Measurements from ENCODE around the gene MAGI2. TPM values are rescaled to one million over a fixed set of nuclear protein-coding genes. Genes with fewer than 3 reads are reported as not detected.

Gene MAGI2
- total RNA-seq, 1 experiment from 2014 or later: 0.22 TPM

DNA sequence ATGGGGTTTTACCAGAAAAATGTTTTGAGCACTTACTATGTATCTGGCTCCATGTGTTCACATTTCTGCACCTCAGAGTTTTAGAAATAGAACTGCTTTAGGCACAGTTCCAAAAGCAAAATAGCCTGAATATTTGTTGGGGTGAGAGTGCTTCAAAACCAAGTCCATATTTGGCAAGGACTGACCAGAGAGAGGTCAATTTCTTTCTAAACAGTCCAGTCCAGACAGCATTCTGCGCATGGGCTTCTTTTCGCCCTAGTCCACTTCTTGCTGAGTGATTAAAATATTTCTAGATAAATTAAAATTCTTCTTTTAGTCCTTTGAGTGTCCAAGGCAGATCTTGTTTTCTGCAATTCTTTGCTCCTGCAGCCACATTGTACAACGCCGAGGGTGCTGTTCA is 1227.9 kb downstream of the MAGI2 start:
- ChIA-PET CTCF (no interaction called here), RAD21 (ENCODE audit: low non-redundant PET in 1 of 2, low total read pairs in 2 of 2, uncharacterized antibody in 2 of 2, unreplicated experiment in 2 of 2) (no interaction called here), POLR2A (no interaction called here)
- no peak for ATAC-seq
- Histone ChIP-seq H3K4me2 (ENCODE audit: low read length) (no peak overlapping the region), H3K36me3 (ENCODE audit: control insufficient read depth in 1 of 2, insufficient read depth in 2 of 2, low read length in 2 of 2) (no peaks in the 10 kb centered on the region), H4K20me1 (ENCODE audit: insufficient read depth) (no peaks in the 10 kb centered on the region), H3K27ac (ENCODE audit: low read depth, low read length) (no peak overlapping the region), H3K9me2 (ENCODE audit: insufficient read depth) (no peaks in the 10 kb centered on the region), H2AFZ (ENCODE audit: low read depth, low read length, poor library complexity, severe bottlenecking) (no peak overlapping the region), H3K79me2 (ENCODE audit: insufficient read depth, low read length) (no peaks in the 10 kb centered on the region), H3K9me3 (ENCODE audit: control insufficient read depth in 1 of 2, insufficient read depth in 1 of 2, low read depth in 1 of 2, low read length in 2 of 2) (no peaks in the 10 kb centered on the region), H3K4me1 (ENCODE audit: control insufficient read depth in 1 of 2, insufficient read depth in 2 of 2, low read length in 2 of 2) (no peaks in the 10 kb centered on the region), H3K27me3 (ENCODE audit: insufficient read depth, low read length) (peaks cover 21% of the 10 kb centered on the region), H3K9ac (ENCODE audit: low read length) (no peak overlapping the region), H3K4me3 (replicated peaks in 1 of 2; ENCODE audit: low read depth in 1 of 2, low read length in 2 of 2) (no peak overlapping the region)
- TF ChIP-seq ZNF274 (IDR thresholded peaks at IDR 0.05; ENCODE audit: low read depth, low read length): no peak
- no peak for TF ChIP-seq SP1 (IDR thresholded peaks at IDR 0.05; ENCODE audit: low read depth)
- intact Hi-C loops (cut with micrococcal nuclease): no loop called here
- no TSS peak for BruUV-seq (replicated peaks)
- no peak for DNase-seq (ENCODE audit: low read depth, low spot score)

DNA sequence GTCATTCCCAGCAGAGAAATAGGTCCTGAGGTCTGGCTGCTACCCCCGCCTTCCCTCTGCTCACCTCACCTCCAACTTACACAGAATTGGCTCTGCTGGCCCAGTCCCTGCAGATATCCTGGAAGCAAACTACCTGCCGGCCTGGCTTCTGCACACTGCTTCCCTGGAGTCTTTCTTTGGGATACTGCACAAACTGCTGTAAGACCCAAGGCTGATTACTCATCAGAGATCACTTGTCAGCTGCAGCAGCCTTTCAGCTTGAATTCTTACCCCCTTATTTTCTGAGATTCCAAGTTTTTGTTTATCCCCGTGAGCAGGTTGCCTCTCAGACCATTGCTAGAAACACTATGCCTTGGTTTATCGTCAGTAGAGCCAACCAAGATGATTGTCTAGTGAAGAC is 1228.5 kb downstream of the MAGI2 start:
- CTCF ChIA-PET: no interaction called here
- intact Hi-C loops (cut with micrococcal nuclease): no loop called here

More for the DNA sequence above, 1228.5 kb downstream of the MAGI2 start:
- ChIA-PET POLR2A (no interaction called here), RAD21 (ENCODE audit: low non-redundant PET in 1 of 2, low total read pairs in 2 of 2, uncharacterized antibody in 2 of 2, unreplicated experiment in 2 of 2) (no interaction called here)
- ATAC-seq (no peak), DNase-seq (ENCODE audit: low read depth, low spot score) (no peak)
- Histone ChIP-seq H3K9me3 (ENCODE audit: control insufficient read depth in 1 of 2, insufficient read depth in 1 of 2, low read depth in 1 of 2, low read length in 2 of 2) (no peaks in the 10 kb centered on the region), H3K9ac (ENCODE audit: low read length) (no peak overlapping the region), H3K4me2 (ENCODE audit: low read length) (no peak overlapping the region), H3K9me2 (ENCODE audit: insufficient read depth) (no peaks in the 10 kb centered on the region), H4K20me1 (ENCODE audit: insufficient read depth) (no peaks in the 10 kb centered on the region), H2AFZ (ENCODE audit: low read depth, low read length, poor library complexity, severe bottlenecking) (no peak overlapping the region), H3K27ac (ENCODE audit: low read depth, low read length) (no peak overlapping the region), H3K4me1 (ENCODE audit: control insufficient read depth in 1 of 2, insufficient read depth in 2 of 2, low read length in 2 of 2) (no peaks in the 10 kb centered on the region), H3K79me2 (ENCODE audit: insufficient read depth, low read length) (no peaks in the 10 kb centered on the region), H3K36me3 (ENCODE audit: control insufficient read depth in 1 of 2, insufficient read depth in 2 of 2, low read length in 2 of 2) (no peaks in the 10 kb centered on the region), H3K4me3 (replicated peaks in 1 of 2; ENCODE audit: low read depth in 1 of 2, low read length in 2 of 2) (no peak overlapping the region), H3K27me3 (ENCODE audit: insufficient read depth, low read length) (peaks cover 21% of the 10 kb centered on the region)
- no TSS peak for BruUV-seq (replicated peaks)
- TF ChIP-seq JUND (IDR thresholded peaks at IDR 0.05): no peak
- no peak for TF ChIP-seq SP1 (IDR thresholded peaks at IDR 0.05; ENCODE audit: low read depth)
- no peak for TF ChIP-seq TCF7L2 (IDR thresholded peaks at IDR 0.05; ENCODE audit: borderline replicate concordance, extremely low read depth, insufficient read depth, insufficient read length)
- no peak for TF ChIP-seq CTCF (IDR thresholded peaks at IDR 0.05 in 2 of 3, conservative IDR thresholded peaks at IDR 0.05 in 1 of 3; ENCODE audit: borderline replicate concordance in 1 of 3, insufficient read depth in 1 of 3, low read depth in 2 of 3, low read length in 2 of 3)
- no peak for TF ChIP-seq MAX (IDR thresholded peaks at IDR 0.05)
- no peak for TF ChIP-seq CEBPB (IDR thresholded peaks at IDR 0.05; ENCODE audit: low read depth)
- TF ChIP-seq SIN3A (IDR thresholded peaks at IDR 0.05; ENCODE audit: low read depth): no peak
- TF ChIP-seq, protein P1, sequence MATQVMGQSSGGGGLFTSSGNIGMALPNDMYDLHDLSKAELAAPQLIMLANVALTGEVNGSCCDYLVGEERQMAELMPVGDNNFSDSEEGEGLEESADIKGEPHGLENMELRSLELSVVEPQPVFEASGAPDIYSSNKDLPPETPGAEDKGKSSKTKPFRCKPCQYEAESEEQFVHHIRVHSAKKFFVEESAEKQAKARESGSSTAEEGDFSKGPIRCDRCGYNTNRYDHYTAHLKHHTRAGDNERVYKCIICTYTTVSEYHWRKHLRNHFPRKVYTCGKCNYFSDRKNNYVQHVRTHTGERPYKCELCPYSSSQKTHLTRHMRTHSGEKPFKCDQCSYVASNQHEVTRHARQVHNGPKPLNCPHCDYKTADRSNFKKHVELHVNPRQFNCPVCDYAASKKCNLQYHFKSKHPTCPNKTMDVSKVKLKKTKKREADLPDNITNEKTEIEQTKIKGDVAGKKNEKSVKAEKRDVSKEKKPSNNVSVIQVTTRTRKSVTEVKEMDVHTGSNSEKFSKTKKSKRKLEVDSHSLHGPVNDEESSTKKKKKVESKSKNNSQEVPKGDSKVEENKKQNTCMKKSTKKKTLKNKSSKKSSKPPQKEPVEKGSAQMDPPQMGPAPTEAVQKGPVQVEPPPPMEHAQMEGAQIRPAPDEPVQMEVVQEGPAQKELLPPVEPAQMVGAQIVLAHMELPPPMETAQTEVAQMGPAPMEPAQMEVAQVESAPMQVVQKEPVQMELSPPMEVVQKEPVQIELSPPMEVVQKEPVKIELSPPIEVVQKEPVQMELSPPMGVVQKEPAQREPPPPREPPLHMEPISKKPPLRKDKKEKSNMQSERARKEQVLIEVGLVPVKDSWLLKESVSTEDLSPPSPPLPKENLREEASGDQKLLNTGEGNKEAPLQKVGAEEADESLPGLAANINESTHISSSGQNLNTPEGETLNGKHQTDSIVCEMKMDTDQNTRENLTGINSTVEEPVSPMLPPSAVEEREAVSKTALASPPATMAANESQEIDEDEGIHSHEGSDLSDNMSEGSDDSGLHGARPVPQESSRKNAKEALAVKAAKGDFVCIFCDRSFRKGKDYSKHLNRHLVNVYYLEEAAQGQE (IDR thresholded peaks at IDR 0.05; ENCODE audit: low read depth): no peak
- TF ChIP-seq EZH2phosphoT487 (IDR thresholded peaks at IDR 0.05; ENCODE audit: borderline replicate concordance): no peak
- TF ChIP-seq, protein P2, sequence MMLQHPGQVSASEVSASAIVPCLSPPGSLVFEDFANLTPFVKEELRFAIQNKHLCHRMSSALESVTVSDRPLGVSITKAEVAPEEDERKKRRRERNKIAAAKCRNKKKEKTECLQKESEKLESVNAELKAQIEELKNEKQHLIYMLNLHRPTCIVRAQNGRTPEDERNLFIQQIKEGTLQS (IDR thresholded peaks at IDR 0.05): no peak
- no peak for TF ChIP-seq SRF (IDR thresholded peaks at IDR 0.05; ENCODE audit: low read depth)
- no peak for TF ChIP-seq ZFX (IDR thresholded peaks at IDR 0.05)
- TF ChIP-seq POLR2A (IDR thresholded peaks at IDR 0.05; ENCODE audit: borderline replicate concordance, extremely low read depth, insufficient read depth, insufficient read length): no peak
- no peak for TF ChIP-seq ELF1 (IDR thresholded peaks at IDR 0.05; ENCODE audit: borderline replicate concordance, low read depth)
- no peak for TF ChIP-seq YY1 (IDR thresholded peaks at IDR 0.05; ENCODE audit: extremely low read depth, insufficient replicate concordance, low read depth, low read length)
- TF ChIP-seq FOSL1 (IDR thresholded peaks at IDR 0.05; ENCODE audit: low read depth): no peak
